Left lung (tissue), 10 donors: Measurements from ENCODE around the gene ZNF678. TPM values are rescaled to one million over a fixed set of nuclear protein-coding genes. Genes with fewer than 3 reads are reported as not detected.
"Not testable (repeated sequence)": the region's sequence is repeated elsewhere in the genome, so short reads cannot be mapped to it uniquely, and the experiment has no call there.

Experiments used
- ATAC-seq: fragments of 200-7000 bp; cut with Tn5 transposase; one replicate; pipeline ENCODE4 v1.9.1; 2020; ENCODE audit warnings: moderate library complexity
- DNase-seq, 4 donors: peaks; one replicate each; pipeline ENCODE4 v3.0.0-alpha.2; 2013 to 2020
- H3K27ac ChIP-seq, 2 donors: fragments of 200-600 bp; sonication (generic) in 1 of 2; one replicate each; pipeline versions ENCODE4 v1.5.0 to v1.8.0; 2020 to 2021
- H3K27me3 ChIP-seq, 2 donors: fragments of 200-600 bp; sonication (generic) in 1 of 2; one replicate each; pipeline versions ENCODE4 v1.5.0 to v1.8.0; 2020 to 2021
- H3K36me3 ChIP-seq, 2 donors: fragments of 200-600 bp; sonication (generic) in 1 of 2; one replicate each; pipeline versions ENCODE4 v1.5.0 to v1.8.0; 2020 to 2021
- H3K4me1 ChIP-seq, 2 donors: fragments of 200-600 bp; one replicate each; pipeline ENCODE4 v1.8.0; 2021
- H3K4me3 ChIP-seq, 2 donors: fragments of 200-600 bp; sonication (generic) in 1 of 2; one replicate each; pipeline versions ENCODE4 v1.5.0 to v1.8.0; 2020 to 2021; ENCODE audit warnings: mild to moderate bottlenecking in 1 of 2
- H3K9me3 ChIP-seq, 2 donors: fragments of 200-600 bp; sonication (generic) in 1 of 2; one replicate each; pipeline versions ENCODE4 v1.5.0 to v1.8.0; 2020 to 2021
- intact Hi-C, 2 donors: fragments of 100-400 bp; cut with DNase I; formaldehyde crosslinking; loops; one replicate each; pipeline versions ENCODE4 v1.11.2 to v1.14.2; 2022
- polyA plus RNA-seq, 6 donors: library from polyadenylated mRNA; unstranded; fragments of 120-200 nt; gene quantifications; one replicate each; pipeline ENCODE4 v1.2.1, GENCODE V29; 2013; ENCODE audit not compliant: insufficient read length in 6 of 6
- total RNA-seq, 2 donors: library from RNA; stranded (reverse); fragmentation: NEBNext Ultra II Directional; extraction: Animal tissue kit (Norgen Biotek cat#: 25700); gene quantifications; one replicate each; pipeline ENCODE4 v1.2.1, GENCODE V29; 2021
- TF ChIP-seq, protein P1 (sequence below), 2 donors: fragments of 200-600 bp; sonication (generic) in 1 of 2; IDR thresholded peaks; one replicate each; pipeline versions ENCODE4 v1.5.0 to v1.8.0; 2021; ENCODE audit warnings: antibody characterized with exemption in 2 of 2
- donor health status: DM: no; HTN: yes; CAD: no.
- donor health status: DM: no; HTN: no; CAD: no.

The ZNF678 gene
- total and polyA plus RNA-seq, 8 donors = 7.3 to 19.5 (median 16.6) TPM

DNA sequence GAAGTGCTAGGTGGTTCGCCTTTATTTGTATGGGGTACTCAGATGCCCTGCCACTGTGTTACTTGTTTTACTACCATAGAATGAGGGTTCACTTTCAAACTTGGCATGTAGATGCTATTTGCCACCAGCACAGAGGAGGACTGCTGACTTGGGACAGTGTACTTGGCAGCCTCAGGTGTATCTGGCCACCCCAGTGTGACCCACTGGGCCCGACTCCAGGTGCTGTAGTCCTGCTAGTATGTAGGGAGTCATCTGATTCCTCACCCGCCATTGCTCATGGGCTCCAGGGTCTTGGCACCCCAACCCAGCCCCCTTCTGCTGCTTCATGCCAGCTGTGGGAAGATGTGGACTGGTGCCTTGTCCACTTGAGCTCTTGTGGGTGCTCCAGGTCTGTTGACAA, 40.0 kb downstream of the ZNF678 start:
- H3K4me3 ChIP-seq = no peak overlapping the region

DNA sequence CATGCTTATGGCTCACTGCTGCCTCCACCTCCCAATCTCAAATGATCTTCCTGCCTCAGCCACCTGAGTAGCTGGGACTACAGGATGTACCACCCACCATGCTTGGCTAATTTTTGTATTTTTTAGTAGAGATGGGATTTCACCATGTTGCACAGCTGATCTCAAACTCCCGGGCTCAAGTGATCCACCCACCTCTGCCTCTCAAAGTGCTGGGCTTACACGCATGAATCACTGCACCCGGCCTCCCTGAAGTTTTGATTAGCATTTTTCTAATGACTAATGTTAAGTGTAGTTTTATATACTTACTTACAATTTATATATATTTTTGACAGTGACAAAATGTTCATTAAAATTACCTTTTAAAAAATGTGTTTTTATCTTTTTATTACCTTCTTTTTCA, 41.1 kb downstream of the ZNF678 start:
- DNase-seq (no peak), ATAC-seq (no peak)
- Histone ChIP-seq H3K27me3 (no peaks in the 10 kb centered on the region), H3K36me3 (peaks cover 0 to under 1% of the 10 kb centered on the region in 2 donors), H3K4me3 (no peak overlapping the region), H3K9me3 (peaks cover 0 to 95% of the 10 kb centered on the region in 2 donors), H3K27ac (no peak overlapping the region), H3K4me1 (no peaks in the 10 kb centered on the region)
- TF ChIP-seq, protein P1, sequence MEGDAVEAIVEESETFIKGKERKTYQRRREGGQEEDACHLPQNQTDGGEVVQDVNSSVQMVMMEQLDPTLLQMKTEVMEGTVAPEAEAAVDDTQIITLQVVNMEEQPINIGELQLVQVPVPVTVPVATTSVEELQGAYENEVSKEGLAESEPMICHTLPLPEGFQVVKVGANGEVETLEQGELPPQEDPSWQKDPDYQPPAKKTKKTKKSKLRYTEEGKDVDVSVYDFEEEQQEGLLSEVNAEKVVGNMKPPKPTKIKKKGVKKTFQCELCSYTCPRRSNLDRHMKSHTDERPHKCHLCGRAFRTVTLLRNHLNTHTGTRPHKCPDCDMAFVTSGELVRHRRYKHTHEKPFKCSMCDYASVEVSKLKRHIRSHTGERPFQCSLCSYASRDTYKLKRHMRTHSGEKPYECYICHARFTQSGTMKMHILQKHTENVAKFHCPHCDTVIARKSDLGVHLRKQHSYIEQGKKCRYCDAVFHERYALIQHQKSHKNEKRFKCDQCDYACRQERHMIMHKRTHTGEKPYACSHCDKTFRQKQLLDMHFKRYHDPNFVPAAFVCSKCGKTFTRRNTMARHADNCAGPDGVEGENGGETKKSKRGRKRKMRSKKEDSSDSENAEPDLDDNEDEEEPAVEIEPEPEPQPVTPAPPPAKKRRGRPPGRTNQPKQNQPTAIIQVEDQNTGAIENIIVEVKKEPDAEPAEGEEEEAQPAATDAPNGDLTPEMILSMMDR (IDR thresholded peaks at IDR 0.05) = no peak
- intact Hi-C loops = no loop called here

More for the DNA sequence above, 40.0 kb downstream of the ZNF678 start:
- Histone ChIP-seq H3K4me1 (no peaks in the 10 kb centered on the region), H3K36me3 (no peaks in the 10 kb centered on the region), H3K27ac (no peak overlapping the region), H3K27me3 (no peaks in the 10 kb centered on the region), H3K9me3 (peaks cover 0 to 95% of the 10 kb centered on the region in 2 donors)
- intact Hi-C loops = no loop called here
- TF ChIP-seq, protein P1 (IDR thresholded peaks at IDR 0.05) = no peak
- ATAC-seq (no peak), DNase-seq (no peak)

DNA sequence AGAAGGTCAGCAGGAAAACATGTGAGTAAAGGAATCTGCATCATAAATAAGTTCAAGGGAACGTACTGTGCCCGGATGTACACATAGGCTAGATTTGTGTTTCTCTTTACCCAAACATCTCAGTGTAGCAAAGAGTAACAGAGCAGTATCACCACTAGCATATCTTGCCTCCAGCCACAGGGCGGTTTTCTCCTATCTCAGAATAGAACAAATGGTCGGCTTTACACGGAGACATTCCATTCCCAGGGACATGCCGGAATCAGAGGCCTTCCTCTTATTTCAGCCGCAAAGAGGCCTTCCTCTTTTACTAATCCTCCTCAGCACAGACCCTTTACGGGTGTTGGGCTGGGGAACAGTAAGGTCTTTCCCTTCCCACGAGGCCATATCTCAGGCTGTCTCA, 42.9 kb downstream of the ZNF678 start:
- H3K27ac ChIP-seq, H3K36me3 ChIP-seq, H3K27me3 ChIP-seq, ATAC-seq, H3K4me3 ChIP-seq, H3K4me1 ChIP-seq, DNase-seq, intact Hi-C loops: not testable (repeated sequence)
- peaks cover 0 to 96% of the 10 kb centered on the region in 2 donors for H3K9me3 ChIP-seq

DNA sequence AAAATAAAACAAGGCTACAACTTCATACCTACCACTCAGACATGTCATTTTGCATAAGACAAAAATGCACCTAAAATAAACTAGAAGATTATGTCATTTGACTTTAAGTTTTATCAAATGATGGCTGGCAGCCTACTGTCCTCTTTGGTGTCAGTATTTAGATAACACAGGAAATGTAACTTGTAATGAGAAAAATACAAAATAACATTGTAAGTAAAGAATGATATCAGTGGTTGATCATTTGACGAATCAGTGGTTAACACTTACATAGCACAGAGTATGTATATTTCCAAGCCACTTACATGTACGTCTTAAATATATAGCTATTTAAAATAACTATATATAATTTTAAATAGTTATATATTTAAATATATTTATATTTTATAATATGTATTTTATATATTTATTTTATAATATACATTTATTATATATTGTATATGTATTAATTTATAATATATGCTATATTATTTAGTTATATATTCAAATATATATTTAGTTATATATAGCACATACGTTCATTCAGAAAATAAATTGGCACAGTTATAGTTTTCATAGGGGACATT, 44.1 kb downstream of the ZNF678 start:
- no peaks in the 10 kb centered on the region for H3K4me1 ChIP-seq
- H3K36me3 ChIP-seq = peaks cover 0 to 17% of the 10 kb centered on the region in 2 donors
- intact Hi-C loops = no loop called here
- H3K9me3 ChIP-seq = peaks cover 0 to 92% of the 10 kb centered on the region in 2 donors
- DNase-seq (no peak), ATAC-seq (no peak)
- H3K27me3 ChIP-seq = no peaks in the 10 kb centered on the region
- no peak overlapping the region for H3K27ac ChIP-seq
- H3K4me3 ChIP-seq = no peak overlapping the region
- TF ChIP-seq, protein P1 (IDR thresholded peaks at IDR 0.05) = no peak

DNA sequence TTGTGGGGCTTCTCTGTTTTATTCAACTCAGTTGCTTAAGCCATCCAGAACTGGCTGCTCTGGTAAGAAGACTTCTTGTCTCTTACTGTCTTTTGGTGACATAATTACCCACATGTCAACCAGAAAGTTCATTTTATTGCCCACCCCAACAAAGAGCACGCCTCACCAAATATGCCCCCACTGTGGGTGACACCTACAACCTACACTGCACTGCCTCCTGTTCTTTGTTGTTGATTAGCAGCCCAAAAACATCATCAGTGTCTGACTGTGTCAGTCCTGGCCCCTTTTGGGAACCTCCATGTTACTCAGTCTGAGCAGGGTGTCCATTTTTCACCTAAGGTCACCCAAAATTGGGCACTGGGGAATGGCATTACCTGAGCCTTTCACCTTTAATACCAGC, 49.3 kb downstream of the ZNF678 start:
- TF ChIP-seq, protein P1 (IDR thresholded peaks at IDR 0.05) = no peak
- Histone ChIP-seq H3K9me3 (peaks cover 0 to 90% of the 10 kb centered on the region in 2 donors), H3K27ac (no peak overlapping the region), H3K36me3 (peaks cover 0 to 48% of the 10 kb centered on the region in 2 donors), H3K4me3 (no peak overlapping the region), H3K4me1 (no peaks in the 10 kb centered on the region), H3K27me3 (no peaks in the 10 kb centered on the region)
- intact Hi-C loops = no loop called here
- DNase-seq (no peak), ATAC-seq (no peak)

DNA sequence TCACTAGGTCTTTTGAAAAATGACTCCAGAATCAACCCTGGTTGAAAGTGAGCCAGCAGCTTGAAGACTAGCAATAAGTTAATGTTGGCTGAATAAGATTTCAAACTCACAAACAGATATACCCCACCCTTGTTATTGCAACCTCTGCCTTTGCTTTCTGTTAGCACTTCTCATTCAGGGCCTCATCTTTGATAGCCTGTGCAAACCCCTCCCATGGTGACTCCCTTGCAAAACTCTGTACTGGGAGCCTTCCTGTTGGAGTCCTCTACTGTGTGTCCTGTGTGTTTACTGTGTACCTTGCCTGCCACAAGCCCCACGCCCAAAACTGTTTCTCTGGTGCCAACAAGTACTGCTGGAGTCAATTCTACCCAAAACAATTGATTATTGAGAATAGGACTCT, 50.2 kb downstream of the ZNF678 start:
- intact Hi-C loops = no loop called here
- peaks cover 0 to 48% of the 10 kb centered on the region in 2 donors for H3K36me3 ChIP-seq
- no peak for ATAC-seq
- no peak for DNase-seq
- H3K9me3 ChIP-seq = peaks cover 0 to 90% of the 10 kb centered on the region in 2 donors
- no peak overlapping the region for H3K4me3 ChIP-seq
- H3K27me3 ChIP-seq = no peaks in the 10 kb centered on the region
- no peaks in the 10 kb centered on the region for H3K4me1 ChIP-seq
- no peak overlapping the region for H3K27ac ChIP-seq
- TF ChIP-seq, protein P1 (IDR thresholded peaks at IDR 0.05) = no peak
